DMS153 treated with DMSO at 0.1 percent for 48 hours (cell line): ENCODE measurements around the gene EVA1C.
A peak's percentile ranks its signal among the peaks of the same experiment; 100 is the strongest.
"Not testable (repeated sequence)": the region's sequence is repeated elsewhere in the genome, so short reads cannot be mapped to it uniquely, and the experiment has no call there.

ENCODE experiments used
- DNase-seq: peaks from one replicate; lab custom pipeline; 2025; ENCODE audit not compliant: unreplicated experiment; lab: John Stamatoyannopoulos, UW

Gene EVA1C

GRCh38 chr21:32484706-32485380, 72.3 kb downstream of the EVA1C start:
- no peak for DNase-seq

- no peak for DNase-seq
Observed at GRCh38 chr21:32492376-32492775, 79.9 kb downstream of the EVA1C start.

DNA sequence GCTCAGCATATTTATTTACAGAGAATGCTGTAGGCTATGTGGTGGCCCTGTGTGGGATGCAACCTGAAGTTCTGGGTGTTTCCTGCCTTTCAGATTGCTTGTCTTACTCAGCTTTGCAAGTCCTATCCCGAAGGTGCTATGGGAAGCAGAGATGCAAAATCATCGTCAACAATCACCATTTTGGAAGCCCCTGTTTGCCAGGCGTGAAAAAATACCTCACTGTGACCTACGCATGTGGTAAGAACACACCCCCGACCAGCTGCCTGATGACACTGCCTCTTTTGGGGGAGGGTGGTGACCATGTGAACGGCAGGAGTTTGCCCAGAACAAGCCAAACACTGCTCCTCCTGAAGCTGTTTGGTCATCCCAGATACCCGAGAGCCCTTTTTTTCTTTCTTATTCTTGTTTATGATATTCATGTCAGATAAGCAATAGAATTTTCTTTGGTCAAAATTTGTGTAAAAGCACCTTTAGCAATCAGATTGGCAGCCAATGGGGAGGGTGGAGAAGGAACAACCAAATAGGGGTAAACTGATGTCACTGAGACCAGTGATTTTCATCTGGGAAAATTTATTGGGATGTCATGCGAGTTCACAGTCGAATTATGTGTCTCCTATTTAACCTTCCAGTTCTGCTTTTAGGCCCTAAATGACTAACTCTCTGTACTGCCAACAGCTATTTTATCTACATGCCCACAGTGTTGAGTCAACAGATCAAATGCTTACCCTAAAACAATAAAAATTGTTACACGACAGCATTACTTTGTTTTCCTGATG, 82.6 kb downstream of the EVA1C start:
- DNase-seq = no peak

GRCh38 chr21:32496568-32496967, 84.1 kb downstream of the EVA1C start:
- no peak for DNase-seq

GRCh38 chr21:32499249-32500055, 86.9 kb downstream of the EVA1C start:
- no peak for DNase-seq

- not testable (repeated sequence) for DNase-seq
Observed at GRCh38 chr21:32503641-32504040, 91.1 kb downstream of the EVA1C start.

DNA sequence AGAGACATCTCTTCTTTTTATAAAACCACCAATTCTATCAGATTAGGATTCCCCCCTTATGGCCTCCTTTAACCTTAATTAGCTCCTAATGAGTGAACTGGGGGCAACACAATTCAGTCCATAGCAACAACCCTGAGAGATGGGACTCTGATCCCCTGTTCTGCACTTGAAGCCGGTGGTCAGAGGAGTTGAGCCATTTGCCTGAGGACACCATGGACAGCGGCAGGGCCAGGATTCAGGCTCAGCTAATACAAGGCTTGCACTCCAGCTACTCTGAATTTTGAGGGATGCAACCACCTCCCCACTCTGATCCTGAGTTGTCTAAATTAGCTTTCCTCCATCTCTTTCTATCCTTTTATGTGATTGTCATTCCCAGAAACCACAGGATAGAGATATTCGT, 93.3 kb downstream of the EVA1C start:
- not testable (repeated sequence) for DNase-seq

DNA sequence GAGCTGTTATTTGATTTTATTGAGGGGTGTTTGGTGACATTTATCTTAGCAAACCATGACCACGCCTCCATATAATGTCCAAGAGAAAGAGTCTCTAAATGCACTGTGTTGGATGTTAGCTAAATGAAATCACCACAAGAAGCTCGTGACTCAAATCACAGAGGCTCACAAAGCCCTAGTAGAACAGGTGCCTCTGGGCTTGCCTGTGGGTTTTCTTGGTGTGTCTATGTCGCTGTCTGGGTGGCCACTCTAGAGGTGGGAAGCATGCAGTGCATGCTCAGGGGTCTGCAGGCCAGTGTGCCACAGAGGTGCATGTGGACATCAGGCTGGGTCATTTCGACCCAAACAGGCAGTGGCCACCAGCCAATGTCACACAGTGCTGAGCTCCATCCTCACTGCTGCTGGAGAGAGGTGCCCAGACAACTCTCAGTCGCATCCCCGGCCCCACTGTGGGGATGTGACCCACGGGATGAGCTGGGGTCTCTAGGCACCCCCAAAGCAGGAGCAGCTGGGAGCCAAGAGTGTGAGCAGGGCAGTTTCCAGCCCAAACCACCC, 94.0 kb downstream of the EVA1C start:
- DNase-seq = not testable (repeated sequence)

GRCh38 chr21:32507342-32507919, 94.9 kb downstream of the EVA1C start:
- no peak for DNase-seq

- not testable (repeated sequence) for DNase-seq
Observed at GRCh38 chr21:32508036-32508435, 95.5 kb downstream of the EVA1C start.

DNA sequence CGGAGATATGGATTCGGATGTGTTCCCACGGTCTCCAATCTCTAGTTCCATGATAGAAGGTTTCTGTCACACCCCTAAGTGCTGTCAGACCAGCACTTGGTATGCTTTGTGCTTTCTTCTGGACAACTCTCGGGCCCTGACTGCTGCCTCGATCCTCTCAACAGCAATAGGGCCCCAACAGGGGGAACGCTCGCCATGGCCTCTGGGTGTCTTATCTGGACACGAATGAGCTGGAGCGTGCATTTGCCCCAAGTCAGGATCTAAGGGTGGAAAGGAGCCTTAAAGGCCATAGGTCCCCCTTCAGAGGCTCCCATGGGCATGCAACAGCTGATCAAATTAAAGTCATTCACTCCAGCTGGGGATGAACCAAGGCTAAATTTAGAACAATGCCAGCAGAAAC, 96.1 kb downstream of the EVA1C start:
- no peak for DNase-seq

DNA sequence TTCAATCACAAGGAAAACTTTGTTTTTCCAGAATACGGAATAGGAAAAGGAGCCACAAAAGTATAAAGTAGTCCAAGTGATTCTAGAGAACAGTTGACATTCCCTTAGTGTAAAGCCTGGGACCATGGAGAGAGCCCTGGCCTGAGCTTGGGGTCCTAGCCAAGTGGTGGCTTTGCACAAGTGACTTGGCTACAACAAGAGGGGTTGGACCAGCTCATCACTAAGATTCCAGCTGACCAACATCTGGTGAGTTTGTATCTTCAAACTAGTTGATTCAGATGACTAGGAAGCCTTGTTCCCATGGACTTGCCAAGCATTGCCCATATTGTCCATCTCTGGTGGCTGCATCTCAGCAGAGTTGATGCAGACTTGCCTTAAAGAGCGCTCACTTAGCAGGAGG, 96.5 kb downstream of the EVA1C start:
- not testable (repeated sequence) for DNase-seq

DNA sequence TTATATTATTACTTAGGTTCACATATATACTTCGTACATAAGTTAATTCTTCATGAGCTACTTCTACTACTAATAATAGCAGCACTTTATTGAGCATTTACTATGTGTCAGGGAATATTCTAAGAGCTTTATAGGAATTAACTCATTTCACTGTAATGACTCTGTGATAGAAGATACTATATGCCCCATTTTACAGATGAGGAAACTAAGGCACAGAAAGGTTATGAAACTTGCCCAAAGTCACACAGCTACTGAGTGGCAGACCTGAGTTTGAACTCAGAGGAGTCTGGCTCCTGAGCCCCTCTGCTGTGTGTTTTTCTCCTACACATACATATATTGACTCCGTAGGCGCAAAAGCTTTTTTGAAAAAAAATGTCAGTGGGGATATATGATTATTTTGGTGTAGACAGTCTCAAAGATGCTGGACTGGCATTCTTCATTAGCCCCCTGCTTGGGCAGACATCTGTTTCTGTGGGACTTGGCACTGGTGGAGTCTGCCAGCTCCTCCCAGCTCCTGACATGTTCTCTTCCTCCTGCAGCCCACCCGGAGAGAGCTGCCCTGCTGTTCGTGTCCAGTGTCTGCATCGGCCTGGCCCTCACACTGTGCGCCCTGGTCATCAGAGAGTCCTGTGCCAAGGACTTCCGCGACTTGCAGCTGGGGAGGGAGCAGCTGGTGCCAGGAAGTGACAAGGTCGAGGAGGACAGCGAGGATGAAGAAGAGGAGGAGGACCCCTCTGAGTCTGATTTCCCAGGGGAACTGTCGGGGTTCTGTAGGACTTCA, 102.0 kb downstream of the EVA1C start:
- DNase-seq = no peak

- no peak for DNase-seq
Observed at GRCh38 chr21:32515874-32516273, 103.4 kb downstream of the EVA1C start.

- DNase-seq = no peak
Observed at GRCh38 chr21:32516756-32517649, 104.5 kb downstream of the EVA1C start.

- DNase-seq = no peak
Observed at GRCh38 chr21:32519945-32520874, 107.7 kb downstream of the EVA1C start.

DNA sequence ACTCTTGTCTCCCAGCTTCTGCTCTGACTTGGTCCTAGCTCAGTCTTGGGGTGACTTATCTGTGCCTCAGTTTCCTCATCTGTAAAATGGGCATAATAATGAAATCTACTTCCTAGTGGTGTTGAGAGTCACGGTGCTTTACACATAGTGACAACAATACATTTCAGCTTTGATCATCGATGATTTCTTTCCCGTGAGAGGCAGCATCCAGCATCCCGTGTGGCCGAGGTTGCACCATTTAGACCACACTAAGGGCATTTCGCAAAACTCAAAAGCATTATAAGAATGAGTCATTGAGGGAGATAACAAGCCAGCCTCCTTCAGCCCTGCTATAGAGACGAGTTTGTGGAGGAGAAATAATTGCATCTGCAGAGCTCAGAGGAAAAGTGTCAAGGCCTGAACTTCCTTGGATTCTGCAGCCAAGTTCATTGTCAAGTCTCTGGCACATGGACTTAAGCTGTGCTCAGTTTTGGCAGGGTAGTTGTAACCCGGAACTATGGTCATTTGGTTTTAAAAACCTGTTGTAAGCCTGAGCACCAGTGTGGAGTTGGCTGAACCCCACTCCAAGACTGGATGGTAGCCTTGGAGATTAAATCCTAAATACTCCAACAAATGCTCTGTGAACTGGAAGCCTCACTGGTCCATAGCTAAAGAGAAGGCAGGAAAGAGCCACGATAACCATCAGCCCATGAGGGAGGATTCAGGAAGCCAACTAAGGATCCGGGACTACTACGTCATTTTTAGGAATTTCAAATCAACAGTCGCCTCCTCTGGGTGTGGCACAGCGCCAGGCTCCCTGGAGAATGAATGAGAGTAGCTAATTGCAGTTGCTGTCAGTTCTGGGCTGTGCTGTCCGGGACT, 108.6 kb downstream of the EVA1C start:
- DNase-seq = peak; percentile 16
